HG03060 (cell line): Measurements from ENCODE around the gene MSANTD2.

Experiments used
- ATAC-seq: cut with Tn5 transposase; IDR thresholded peaks from one replicate; pipeline ENCODE4 v1.9.1; 2021; ENCODE audit warnings: low read depth, moderate number of reproducible peaks; ENCODE audit not compliant: unreplicated experiment

The MSANTD2 gene

DNA sequence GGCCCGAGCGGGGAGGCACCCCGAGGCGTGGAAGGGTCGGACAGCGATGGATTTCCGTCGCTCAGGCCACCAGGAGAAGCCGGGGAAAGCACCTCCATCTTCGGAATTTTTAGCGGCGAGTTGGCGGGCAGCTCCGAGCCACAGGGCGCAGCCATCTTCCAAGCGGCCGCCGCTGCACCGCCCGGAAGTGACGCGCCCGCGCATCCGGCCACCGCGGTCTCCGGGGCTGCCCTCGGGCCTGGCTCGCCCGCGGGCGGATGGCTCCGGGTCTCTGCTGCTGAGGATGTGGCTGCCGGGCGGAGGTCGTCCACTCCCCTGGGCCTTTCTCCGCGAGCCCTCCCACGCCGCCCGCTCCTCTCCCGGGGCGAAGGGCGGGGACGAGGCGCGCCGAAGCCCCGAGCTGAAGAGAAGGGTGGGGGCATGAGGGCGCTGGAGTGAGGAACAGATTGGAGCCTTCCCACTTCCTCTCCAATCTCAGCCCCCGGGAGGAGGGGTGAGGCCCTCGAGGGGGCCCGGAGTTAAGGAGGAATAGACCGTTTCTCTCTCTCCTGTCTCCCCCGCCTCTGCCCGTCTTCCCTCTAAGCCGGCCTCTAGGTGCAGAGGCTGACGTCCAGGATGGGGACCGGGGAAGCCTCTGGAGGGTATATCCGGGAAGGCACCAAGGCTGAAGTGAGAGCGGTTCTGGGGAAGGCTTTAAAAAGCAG lies at the start of gene MSANTD2:
MSANTD2 (minus strand) TSS at position 181 of the 704 bp plus-strand sequence; CDS start at position 155, 26 bp downstream.
- ATAC-seq, result peak; percentile 63

GRCh38 chr11:124846070-124846673 lies 46.0 kb upstream of the MSANTD2 start:
- ATAC-seq, result no peak

GRCh38 chr11:124844664-124845079 lies 44.5 kb upstream of the MSANTD2 start:
- ATAC-seq, result no peak

- no peak for ATAC-seq
Measured at GRCh38 chr11:124843616-124843910, 43.4 kb upstream of the MSANTD2 start.

DNA sequence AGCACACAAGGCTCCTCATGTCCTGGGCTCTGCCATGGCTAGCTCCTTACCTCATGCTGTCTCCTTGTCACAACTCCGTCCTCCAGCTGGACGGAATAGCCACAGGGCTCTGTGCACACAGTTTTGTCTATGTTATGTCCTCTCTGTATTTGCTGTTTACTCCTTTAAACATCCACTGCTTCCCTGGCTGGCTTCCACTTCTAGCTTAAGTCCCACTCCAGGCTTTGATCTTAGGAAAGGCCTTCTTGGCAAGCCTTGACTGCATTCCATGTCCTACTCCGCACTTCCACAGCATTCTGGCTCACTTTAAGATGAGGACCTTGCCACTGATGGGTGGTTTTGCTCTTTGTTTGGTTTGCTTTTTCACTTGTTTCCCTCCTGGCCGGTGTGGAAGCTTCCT lies 42.1 kb upstream of the MSANTD2 start:
- no peak for ATAC-seq

DNA sequence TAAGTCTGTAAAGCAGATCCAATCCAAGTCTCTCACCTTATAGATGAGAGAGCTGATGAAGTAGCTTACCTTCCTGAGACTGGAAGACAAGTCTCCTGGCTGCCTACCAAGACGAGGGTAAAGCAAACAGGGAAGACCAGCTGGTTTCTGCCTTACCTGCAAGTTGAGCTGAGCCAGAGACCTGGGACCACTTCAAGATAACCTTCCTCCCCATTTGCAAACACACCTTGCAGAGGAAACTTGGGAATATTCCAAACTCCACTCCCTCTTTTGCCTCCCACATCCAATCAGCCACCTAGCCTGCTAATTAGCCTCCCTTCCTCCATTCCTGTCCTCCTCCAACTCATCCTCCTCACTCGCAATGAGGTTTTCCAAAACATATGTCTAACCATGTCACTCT lies 41.6 kb upstream of the MSANTD2 start:
- ATAC-seq, result no peak

DNA sequence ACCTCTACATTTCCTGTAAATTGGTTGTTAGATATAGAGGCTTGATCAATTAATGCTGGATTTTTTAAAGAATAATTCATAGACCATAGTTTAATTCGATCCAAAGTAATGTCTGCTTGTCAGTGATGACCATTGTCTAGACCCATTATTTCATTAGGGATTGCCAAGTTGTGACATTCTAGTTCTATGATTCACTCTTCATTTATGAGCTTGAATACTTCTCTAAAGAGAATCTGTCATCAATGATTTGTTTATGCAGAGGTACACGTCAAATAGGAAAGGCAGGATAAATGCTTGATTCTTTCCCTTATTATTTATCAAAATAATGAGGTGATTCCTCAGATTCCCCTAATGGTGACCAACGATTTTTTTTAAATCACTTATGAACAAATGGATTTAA lies 41.0 kb upstream of the MSANTD2 start:
- no peak for ATAC-seq

DNA sequence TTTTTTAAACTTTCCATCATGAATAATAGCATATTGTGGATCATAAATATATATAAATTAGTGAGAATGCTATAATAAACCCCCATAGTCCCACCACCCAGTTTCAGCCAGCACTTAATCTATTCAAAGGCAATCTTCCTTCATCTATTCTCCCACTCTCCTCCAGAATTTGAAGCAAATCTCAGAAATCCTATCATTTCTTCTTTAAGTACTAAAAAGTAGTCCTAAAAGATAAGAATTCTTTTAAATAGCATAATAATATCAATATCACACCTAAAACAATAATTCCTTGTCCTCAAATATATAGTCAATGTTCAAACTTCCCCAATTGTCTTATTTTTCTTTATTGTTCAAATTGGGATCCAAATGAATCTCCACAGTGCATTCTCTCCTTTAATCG lies 40.5 kb upstream of the MSANTD2 start:
- ATAC-seq, result no peak

GRCh38 chr11:124839972-124840621 lies 39.9 kb upstream of the MSANTD2 start:
- no peak for ATAC-seq

- no peak for ATAC-seq
Measured at GRCh38 chr11:124839128-124839971, 39.1 kb upstream of the MSANTD2 start.

DNA sequence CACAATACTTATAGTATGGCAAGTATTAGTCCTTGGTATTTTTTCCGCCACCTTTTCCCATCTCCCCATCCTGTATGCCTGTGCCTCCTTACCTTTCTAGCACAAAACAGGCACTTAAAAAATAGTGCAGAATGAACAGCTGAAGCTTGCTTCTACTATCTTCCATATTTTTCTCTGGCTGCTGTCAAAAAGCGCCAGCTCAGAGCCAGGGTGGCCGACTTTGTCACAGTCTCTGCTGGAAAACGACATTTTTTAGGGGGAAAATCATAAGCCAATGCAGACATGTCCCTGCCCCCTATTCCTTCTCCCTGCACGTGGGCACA lies 38.6 kb upstream of the MSANTD2 start:
- no peak for ATAC-seq

GRCh38 chr11:124837491-124837856 lies 37.3 kb upstream of the MSANTD2 start:
- ATAC-seq, result no peak

DNA sequence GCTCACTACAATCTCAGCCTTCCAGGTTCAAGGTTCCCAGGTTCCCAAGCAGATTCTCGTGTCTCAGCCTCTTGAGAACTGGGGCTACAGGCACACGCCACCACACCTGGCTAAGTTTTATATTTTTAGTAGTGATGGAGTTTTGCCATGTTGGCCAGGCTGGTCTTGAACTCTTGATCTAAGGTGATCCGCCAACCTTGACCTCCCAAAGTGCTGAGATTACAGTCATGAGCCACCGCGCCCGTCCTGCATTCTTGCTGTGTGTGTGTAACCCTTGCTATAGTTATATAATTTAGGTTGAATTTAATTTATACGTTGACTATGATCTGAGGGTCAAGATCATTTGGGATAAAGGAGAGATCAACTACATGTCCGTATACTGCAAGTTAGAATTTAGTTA lies 35.7 kb upstream of the MSANTD2 start:
- ATAC-seq, result no peak

GRCh38 chr11:124834526-124835180 lies 34.4 kb upstream of the MSANTD2 start:
- ATAC-seq, result no peak

GRCh38 chr11:124832571-124832970 lies 32.4 kb upstream of the MSANTD2 start:
- ATAC-seq, result no peak

GRCh38 chr11:124831897-124832296 lies 31.7 kb upstream of the MSANTD2 start:
- ATAC-seq, result no peak

DNA sequence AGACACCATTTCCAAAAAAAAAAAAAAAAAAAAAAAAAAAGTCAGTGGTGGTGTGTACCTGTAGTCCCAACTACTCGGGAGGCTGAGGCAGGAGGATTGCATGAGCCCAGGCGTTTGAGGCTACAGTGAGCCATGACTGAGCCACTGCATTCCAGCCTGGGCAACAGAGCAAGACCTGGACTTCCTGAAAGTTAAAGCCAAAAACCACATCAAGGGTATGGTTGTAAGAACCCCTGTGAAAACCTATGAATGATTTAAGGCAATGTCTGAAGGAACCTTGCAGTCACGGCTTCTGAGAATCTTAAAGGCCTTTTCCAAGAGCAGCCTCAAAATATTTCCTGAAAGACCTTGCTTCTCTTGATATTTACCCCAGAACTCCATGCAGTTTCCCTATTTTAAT lies 30.5 kb upstream of the MSANTD2 start:
- no peak for ATAC-seq

DNA sequence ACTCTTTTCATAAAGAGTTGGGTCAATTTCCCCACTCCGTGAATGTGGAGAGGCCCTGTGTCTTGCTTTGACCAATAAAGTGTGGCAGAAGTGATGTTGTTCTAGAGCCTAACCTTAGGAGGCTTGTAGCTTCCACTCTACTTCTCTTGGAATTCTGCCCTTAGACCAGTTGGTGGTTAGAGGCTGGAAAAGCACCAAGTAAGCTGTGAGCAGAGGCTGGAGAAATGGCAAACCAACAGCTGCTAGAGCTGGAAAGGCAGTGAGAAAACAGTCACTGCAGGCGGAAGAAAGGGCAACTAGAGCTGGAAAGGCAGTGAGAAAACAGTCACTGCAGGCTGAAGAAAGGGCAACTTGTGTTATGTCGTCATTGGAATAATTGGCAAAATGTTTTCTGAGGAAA lies 29.8 kb upstream of the MSANTD2 start:
- no peak for ATAC-seq

DNA sequence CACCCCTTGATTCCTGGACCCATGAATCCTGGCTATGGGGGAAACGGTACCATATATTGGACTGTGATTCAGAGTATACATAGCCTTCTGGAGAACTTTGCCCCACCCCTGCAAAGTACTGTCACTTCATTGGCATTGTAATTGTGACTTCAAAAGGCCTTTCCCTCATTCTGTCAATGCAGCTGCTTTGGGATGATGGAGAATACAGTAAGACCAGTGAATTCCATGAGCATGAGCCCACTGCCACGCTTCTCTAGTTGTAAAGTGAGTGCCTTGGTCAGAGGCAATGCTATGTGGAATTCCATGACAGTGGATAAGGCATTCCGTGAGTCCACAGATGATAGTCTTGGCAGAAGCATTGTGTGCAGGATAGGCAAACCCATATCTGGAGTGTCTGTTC lies 25.7 kb upstream of the MSANTD2 start:
- ATAC-seq, result no peak

DNA sequence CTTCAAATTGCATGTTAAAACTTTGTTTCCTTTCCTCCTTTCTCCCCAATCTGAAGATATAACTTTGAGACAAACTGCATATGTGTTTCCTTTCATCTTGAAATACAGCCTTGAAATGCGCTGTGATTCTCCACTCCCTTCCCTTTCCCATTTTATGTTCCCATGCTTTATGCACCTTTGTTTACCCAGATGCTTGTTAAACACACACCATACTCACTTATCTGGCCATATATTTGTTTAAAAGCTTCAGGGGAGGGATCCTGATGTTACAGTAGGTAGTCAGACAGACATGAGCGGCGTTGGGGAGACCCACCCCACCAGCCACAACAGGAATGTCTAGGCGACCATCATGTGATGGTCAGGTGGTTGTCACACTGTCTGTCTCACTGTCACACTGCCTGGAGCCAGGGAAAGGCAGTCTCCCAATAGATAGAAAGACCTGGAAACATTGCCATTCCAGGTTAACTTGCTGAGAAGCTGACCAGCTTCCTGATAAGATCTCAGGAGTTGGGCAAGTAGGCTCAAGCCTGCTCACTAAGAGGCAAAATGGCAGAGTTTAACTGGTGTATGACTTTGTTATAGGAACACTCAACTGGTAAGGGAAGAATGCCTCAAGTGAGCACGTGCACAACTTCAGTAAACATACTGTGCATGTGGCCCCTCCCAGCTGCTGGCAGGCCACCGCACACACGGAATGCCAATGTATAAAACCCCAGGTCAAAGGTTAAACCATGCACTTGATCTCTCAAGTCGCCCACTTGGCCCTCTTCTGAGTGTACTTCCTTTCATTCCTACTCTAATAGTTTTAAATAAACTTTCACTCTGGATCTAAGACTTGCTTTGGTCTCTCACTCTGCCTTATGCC lies 23.5 kb upstream of the MSANTD2 start:
- no peak for ATAC-seq
